ENCODE data around the gene S100PBP. TPM values are rescaled to one million over a fixed set of nuclear protein-coding genes. Genes with fewer than 3 reads are reported as not detected.

The S100PBP gene
- total and polyA plus RNA-seq, 9 of the 15 experiments (the other 6 are each of a cell fraction or from before 2014, with no cell fraction given) = 22.9 to 60.2 (median 32.9) TPM

DNA sequence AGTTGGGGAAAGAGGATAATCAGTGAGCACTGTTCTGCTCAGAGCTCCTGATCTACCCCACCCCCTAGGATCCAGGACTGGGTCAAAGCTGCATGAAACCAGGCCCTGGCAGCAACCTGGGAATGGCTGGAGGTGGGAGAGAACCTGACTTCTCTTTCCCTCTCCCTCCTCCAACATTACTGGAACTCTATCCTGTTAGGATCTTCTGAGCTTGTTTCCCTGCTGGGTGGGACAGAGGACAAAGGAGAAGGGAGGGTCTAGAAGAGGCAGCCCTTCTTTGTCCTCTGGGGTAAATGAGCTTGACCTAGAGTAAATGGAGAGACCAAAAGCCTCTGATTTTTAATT is 43.0 kb upstream of the S100PBP start (continued):
- TF ChIP-seq ETV6 (IDR thresholded peaks at IDR 0.05; ENCODE audit: borderline replicate concordance in 1 of 2, low read depth in 2 of 2, low read length in 1 of 2) (no peak), ETV6 (CRISPR knock-in tag; IDR thresholded peaks at IDR 0.05; ENCODE audit: borderline replicate concordance) (no peak), ZNF140 (CRISPR knock-in tag; IDR thresholded peaks at IDR 0.05) (no peak), PCBP2 (IDR thresholded peaks at IDR 0.05; ENCODE audit: low read depth, low read length, poor library complexity, severe bottlenecking) (no peak), ZNF175 (CRISPR knock-in tag; IDR thresholded peaks at IDR 0.05; ENCODE audit: low read depth) (no peak)
- TF ChIP-seq, protein P1, sequence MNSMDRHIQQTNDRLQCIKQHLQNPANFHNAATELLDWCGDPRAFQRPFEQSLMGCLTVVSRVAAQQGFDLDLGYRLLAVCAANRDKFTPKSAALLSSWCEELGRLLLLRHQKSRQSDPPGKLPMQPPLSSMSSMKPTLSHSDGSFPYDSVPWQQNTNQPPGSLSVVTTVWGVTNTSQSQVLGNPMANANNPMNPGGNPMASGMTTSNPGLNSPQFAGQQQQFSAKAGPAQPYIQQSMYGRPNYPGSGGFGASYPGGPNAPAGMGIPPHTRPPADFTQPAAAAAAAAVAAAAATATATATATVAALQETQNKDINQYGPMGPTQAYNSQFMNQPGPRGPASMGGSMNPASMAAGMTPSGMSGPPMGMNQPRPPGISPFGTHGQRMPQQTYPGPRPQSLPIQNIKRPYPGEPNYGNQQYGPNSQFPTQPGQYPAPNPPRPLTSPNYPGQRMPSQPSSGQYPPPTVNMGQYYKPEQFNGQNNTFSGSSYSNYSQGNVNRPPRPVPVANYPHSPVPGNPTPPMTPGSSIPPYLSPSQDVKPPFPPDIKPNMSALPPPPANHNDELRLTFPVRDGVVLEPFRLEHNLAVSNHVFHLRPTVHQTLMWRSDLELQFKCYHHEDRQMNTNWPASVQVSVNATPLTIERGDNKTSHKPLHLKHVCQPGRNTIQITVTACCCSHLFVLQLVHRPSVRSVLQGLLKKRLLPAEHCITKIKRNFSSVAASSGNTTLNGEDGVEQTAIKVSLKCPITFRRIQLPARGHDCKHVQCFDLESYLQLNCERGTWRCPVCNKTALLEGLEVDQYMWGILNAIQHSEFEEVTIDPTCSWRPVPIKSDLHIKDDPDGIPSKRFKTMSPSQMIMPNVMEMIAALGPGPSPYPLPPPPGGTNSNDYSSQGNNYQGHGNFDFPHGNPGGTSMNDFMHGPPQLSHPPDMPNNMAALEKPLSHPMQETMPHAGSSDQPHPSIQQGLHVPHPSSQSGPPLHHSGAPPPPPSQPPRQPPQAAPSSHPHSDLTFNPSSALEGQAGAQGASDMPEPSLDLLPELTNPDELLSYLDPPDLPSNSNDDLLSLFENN (IDR thresholded peaks at IDR 0.05; ENCODE audit: low read depth in 2 of 2, low read length in 2 of 2) = 0 out of 4 replicates have a peak, but pooled peaks of 1 of the 2 experiments have one; percentile 18

Measured in K562 (cell line).